HG03045 (cell line): Measurements from ENCODE around the gene LMAN1.

Source experiments
- ATAC-seq: cut with Tn5 transposase; IDR thresholded peaks from one replicate; pipeline ENCODE4 v1.9.1; 2021; ENCODE audit warnings: mild to moderate bottlenecking, moderate library complexity; ENCODE audit not compliant: unreplicated experiment

Gene LMAN1

DNA sequence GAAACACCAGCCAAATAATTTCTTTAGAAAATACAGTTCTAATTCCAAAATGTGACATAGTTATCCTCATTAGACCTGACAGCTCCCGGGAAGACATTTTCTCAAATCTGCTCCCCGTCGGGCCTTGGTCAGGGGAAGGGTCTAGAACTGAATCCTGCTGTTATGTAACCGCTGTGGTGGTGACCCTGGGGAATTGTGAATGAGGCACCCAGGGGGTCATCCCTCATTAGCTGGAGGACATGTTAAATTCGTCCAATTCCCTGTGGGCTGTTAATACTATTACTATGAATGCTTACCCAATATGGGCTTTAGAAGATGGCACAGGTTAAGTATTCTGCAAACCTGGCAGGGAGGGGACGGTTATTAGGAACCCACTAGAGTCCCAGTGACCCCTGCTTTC is 52.4 kb downstream of the LMAN1 start:
- no peak for ATAC-seq

DNA sequence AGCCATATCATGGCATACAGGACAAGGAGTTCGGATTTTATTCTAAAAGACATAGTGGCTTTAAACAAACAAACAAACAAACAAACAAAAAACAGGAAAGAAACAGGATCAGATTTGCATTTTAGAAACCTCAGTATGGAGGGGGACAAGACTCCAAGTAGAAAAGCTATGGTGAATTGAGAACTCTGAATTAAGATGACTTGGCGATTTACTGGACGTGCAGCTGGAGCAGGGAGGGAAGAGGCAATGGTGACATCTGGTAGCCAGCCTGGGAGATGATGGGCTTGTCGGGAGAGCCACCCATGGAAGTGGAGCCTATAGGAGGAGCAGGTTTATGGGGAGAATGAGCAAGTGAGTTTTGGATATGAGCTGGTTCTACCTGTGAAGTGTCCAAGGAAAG is 53.8 kb downstream of the LMAN1 start:
- no peak for ATAC-seq

- ATAC-seq: no peak
Measured at GRCh38 chr18:59303656-59304195, 55.3 kb downstream of the LMAN1 start.

DNA sequence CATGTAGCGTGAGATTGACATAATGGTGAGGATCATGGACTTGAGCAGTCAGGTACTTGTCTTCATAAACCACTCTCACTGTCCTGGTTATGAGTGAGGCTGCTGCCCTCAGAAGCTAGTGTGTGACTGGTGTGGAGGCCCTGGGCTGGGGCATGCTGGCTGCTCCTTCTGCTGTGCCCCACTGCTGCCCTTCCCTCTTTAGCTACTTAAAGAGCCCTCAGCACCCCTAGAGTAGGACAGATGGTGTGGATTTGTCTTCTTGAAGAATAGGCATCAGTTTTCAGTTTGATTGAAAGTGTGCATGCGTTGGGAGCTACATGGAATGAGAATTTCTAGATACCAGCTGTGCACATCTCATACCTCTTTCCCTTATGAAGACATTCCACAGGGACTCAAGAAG is 56.1 kb downstream of the LMAN1 start:
- no peak for ATAC-seq

GRCh38 chr18:59301929-59302328 is 57.1 kb downstream of the LMAN1 start:
- no peak for ATAC-seq

DNA sequence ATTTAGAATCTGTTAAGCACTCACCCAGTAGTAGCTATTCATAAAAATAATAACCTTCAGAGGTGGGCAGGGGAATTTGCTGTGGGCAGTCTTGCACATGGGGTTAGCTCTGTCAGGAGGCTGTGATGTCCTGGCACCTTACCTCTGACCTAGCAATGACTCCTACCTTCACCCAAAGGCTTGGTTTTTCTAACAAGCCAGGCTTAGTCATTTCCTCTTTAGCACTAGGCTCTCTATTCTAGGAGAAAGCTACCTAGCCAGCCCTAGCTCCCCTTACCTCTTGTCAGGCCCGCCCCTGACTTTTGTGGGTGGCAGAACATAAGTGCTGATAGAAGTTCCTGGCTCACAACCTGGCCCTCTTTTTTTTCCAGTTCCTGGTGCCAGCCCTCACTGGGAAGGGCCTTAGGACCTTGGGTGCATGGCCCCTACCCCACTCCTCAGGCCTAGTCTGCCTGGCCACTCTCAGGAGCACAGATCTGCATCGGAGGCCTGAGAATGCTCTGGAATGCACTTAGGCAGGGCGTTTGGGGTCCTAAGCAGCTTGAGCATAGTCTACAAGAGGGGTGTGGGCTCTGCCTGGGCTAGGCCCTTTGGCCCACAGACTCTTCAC is 58.3 kb downstream of the LMAN1 start:
- ATAC-seq: no peak

GRCh38 chr18:59298871-59299270 is 60.2 kb downstream of the LMAN1 start:
- ATAC-seq: no peak

DNA sequence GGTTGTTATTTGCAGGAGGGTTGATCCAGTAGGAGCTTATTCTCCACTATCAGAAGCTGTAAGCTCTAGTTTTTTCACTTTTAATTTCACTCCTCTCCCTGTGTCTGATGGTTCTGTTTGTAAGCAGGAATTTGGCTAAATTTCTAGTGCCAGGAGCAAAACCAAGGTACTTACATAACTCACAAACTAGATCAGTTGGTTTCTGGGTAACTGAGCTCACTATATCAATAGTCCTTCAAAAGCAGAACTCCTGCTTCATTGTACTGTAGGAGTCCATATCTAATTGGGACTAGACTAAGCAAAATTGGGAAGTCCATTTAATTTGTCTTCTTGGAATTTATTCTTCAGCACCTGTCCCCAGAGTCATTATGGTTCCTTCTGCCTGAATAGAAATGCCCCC is 65.7 kb downstream of the LMAN1 start:
- ATAC-seq: no peak

GRCh38 chr18:59286341-59286740 is 72.7 kb downstream of the LMAN1 start:
- no peak for ATAC-seq

GRCh38 chr18:59282341-59282740 is 76.7 kb downstream of the LMAN1 start:
- no peak for ATAC-seq

DNA sequence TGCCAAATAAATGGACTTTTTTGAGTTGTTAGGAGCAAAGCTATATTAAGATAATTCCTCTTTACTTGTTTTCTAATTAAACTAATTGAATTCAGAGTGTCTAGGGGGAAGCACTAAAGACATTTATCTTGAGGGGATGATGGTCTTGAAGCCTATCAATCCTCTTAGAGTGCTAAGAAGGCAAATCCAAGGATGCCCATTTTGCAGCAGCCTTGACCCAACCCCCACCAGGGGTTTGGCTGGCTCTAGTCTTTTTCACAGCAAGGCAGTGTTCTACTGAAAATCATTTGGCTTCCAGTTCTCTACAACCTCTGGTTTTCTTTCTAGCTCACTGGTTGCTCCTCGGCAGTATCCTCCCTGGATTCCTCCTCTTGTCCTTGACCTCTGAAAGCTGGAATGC is 79.3 kb downstream of the LMAN1 start:
- ATAC-seq: no peak

GRCh38 chr18:59279193-59279592 is 79.9 kb downstream of the LMAN1 start:
- no peak for ATAC-seq

- no peak for ATAC-seq
Measured at GRCh38 chr18:59278793-59279192, 80.3 kb downstream of the LMAN1 start.
